ENCODE measurements around the gene TRAF7. TPM values are rescaled to one million over a fixed set of nuclear protein-coding genes. Genes with fewer than 3 reads are reported as not detected.

The TRAF7 gene
- total RNA-seq, 2 experiments from 2014 or later, result 19.9 to 24.0 TPM

DNA sequence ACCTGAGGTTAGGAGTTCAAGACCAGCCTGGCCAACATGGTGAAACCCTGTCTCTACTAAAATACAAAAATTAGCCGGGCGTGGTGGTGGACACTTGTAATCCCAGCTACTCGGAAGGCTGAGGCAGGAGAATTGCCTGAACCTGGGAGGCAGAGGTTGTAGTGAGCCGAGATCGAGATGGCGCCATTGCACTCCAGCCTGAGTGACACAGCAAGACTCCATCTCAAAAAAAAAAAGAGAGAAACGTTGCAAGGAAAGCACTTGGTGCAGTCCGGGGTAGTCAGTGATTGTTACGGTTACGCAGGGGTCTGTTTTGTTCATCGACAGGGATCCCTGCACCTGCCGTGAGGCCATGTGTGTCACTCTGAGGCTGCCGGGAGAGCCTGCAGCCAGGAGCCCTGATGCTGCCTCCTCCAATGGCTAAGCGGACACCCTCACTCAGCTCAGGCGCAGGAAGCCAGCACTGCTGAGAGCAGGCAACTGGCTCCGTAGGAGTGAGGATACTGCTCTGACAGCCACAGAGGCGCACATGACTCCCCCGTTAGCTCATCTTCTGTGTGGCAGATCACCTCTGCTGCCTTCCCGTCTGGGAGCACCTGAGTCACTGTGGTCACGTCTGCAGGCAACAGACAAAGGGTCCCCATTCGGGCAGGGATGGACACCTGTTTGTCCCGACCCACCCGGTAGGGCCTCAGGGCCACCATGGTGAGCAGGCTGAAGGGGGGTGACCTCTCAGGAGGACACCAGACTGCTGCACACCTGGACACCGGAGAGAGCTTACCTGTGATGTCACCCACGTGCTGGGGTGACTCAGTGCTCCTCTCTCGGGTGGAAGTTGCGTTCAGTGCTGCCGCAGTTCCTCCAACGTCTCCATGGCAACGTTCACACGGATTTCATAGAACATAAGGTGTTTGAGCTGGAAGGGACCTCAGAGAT, 12.4 kb upstream of the TRAF7 start:
- Histone ChIP-seq H3K4me1 (ENCODE audit: insufficient read depth, low read length) (peaks cover 16% of the 10 kb centered on the region), H3K36me3 (ENCODE audit: insufficient read depth, low read length) (no peaks in the 10 kb centered on the region), H3K9me3 (ENCODE audit: control insufficient read depth in 1 of 2, insufficient read depth in 1 of 2, low read length in 2 of 2) (no peaks in the 10 kb centered on the region), H3K27ac (ENCODE audit: low read depth in 1 of 2, low read length in 2 of 2) (no peak overlapping the region), H3K4me3 (ENCODE audit: low read length) (no peak overlapping the region), H3K27me3 (ENCODE audit: control insufficient read depth in 1 of 2, insufficient read depth in 2 of 2, low read length in 2 of 2) (no peaks in the 10 kb centered on the region)
- DNase-seq (peak in 1 of 14 experiments; percentile 50), ATAC-seq (ENCODE audit: poor library complexity) (no peak)
- ChIA-PET CTCF (interaction anchor here (0.9 kb wide), 1 partner anchor 139 kb away, joined by 4 read pairs; no protein-coding TSS in a partner anchor), POLR2A (no interaction called here)
- TF ChIP-seq, protein P1, sequence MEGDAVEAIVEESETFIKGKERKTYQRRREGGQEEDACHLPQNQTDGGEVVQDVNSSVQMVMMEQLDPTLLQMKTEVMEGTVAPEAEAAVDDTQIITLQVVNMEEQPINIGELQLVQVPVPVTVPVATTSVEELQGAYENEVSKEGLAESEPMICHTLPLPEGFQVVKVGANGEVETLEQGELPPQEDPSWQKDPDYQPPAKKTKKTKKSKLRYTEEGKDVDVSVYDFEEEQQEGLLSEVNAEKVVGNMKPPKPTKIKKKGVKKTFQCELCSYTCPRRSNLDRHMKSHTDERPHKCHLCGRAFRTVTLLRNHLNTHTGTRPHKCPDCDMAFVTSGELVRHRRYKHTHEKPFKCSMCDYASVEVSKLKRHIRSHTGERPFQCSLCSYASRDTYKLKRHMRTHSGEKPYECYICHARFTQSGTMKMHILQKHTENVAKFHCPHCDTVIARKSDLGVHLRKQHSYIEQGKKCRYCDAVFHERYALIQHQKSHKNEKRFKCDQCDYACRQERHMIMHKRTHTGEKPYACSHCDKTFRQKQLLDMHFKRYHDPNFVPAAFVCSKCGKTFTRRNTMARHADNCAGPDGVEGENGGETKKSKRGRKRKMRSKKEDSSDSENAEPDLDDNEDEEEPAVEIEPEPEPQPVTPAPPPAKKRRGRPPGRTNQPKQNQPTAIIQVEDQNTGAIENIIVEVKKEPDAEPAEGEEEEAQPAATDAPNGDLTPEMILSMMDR (IDR thresholded peaks at IDR 0.05), result no peak
- no peaks in the 10 kb centered on the region for H3K4me1 Mint-ChIP-seq (ENCODE audit: low read depth)
- no peak overlapping the region for H3K4me3 Mint-ChIP-seq
- intact Hi-C loops (cut with DNase I, micrococcal nuclease), result loop anchor here in 1 of 2 experiments (10.0 kb wide), 1 partner anchor 368 kb away; the partner anchor contains the start of genes EME2, MRPS34 and NME3
- H3K27ac Mint-ChIP-seq, result no peak overlapping the region
- no peaks in the 10 kb centered on the region for H3K27me3 Mint-ChIP-seq
- no peaks in the 10 kb centered on the region for H3K9me3 Mint-ChIP-seq
- no peaks in the 10 kb centered on the region for H3K36me3 Mint-ChIP-seq (ENCODE audit: low read depth)

DNA sequence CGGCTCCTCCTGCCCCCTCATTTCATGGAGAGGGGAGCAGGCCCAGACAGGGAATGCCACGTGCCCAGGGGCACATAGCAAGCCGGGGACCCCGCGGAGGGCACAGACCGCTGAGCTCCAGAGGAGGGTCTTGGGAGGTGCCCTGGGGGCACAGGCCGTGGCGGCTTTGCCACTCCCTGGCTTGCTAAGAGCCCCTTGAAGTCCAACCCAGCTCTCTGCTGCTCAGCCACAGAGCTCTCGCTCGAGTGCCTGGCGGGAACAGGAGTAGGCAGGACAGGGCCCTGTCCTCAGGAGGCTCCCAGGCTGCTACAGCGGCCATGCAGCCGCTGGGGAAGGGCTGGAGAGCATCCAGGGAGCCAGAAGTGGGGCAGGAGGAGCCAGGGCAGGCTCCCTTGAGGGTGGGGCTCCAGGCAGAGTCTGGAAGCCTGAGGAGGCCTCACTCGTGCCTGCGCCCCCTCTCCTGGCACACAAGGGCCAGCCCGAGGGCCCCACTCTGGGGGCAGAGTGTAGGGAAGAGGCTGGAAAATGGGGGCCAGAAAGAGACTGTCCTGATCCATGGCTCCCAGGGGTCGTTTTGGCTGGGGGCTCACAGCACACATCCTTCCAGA, 11.6 kb upstream of the TRAF7 start:
- H3K9me3 ChIP-seq (ENCODE audit: control insufficient read depth in 1 of 2, insufficient read depth in 1 of 2, low read length in 2 of 2), result no peaks in the 10 kb centered on the region
- Mint-ChIP-seq H3K4me3 (no peak overlapping the region), H3K27ac (no peak overlapping the region), H3K27me3 (no peaks in the 10 kb centered on the region), H3K36me3 (ENCODE audit: low read depth) (no peaks in the 10 kb centered on the region), H3K4me1 (ENCODE audit: low read depth) (no peaks in the 10 kb centered on the region), H3K9me3 (no peaks in the 10 kb centered on the region)
- H3K27ac ChIP-seq (ENCODE audit: low read depth in 1 of 2, low read length in 2 of 2), result no peak overlapping the region
- TF ChIP-seq, protein P1 (IDR thresholded peaks at IDR 0.05), result no peak
- intact Hi-C loops (cut with DNase I, micrococcal nuclease), result loop anchor here in 1 of 2 experiments (10.0 kb wide), 1 partner anchor 369 kb away; the partner anchor contains the start of genes EME2, MRPS34 and NME3
- ChIA-PET POLR2A (no interaction called here), CTCF (interaction anchor here (0.9 kb wide), 1 partner anchor 140 kb away, joined by 4 read pairs; no protein-coding TSS in a partner anchor)
- H3K36me3 ChIP-seq (ENCODE audit: insufficient read depth, low read length), result no peaks in the 10 kb centered on the region
- H3K4me1 ChIP-seq (ENCODE audit: insufficient read depth, low read length), result peaks cover 20% of the 10 kb centered on the region
- DNase-seq (no peak), ATAC-seq (ENCODE audit: poor library complexity) (no peak)
- no peaks in the 10 kb centered on the region for H3K27me3 ChIP-seq (ENCODE audit: control insufficient read depth in 1 of 2, insufficient read depth in 2 of 2, low read length in 2 of 2)
- no peak overlapping the region for H3K4me3 ChIP-seq (ENCODE audit: low read length)

DNA sequence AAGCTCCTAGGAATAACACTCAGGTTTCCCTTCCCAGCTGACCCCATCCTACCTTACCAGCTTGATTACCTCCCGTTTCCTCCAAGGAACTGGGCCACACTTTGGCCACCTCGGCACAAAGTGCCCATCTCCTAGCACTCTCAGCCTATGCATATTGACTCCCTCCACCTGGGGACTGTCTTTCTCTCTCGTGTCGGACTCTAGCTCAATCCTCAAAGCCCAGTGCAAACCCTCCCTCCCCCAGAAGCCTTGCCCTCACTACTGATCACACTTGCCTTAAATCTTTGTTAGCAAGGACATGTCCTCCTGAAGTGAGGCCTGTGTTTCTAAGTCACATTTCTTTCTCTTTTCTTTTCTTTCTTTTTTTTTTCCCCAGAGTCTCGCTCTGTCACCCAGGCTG, 9.7 kb upstream of the TRAF7 start:
- H3K4me1 ChIP-seq (ENCODE audit: insufficient read depth, low read length), result peaks cover 30% of the 10 kb centered on the region
- no peaks in the 10 kb centered on the region for H3K36me3 ChIP-seq (ENCODE audit: insufficient read depth, low read length)
- H3K4me3 ChIP-seq (ENCODE audit: low read length), result no peak overlapping the region
- ChIA-PET CTCF (no interaction called here), POLR2A (interaction anchor here (0.6 to 1.7 kb wide), 4 partner anchors 9 to 99 kb away, joined by 3 to 12 read pairs (median 4); partner anchors contain the start of genes NTHL1, TRAF7 and TSC2)
- no peak overlapping the region for H3K27ac ChIP-seq (ENCODE audit: low read depth in 1 of 2, low read length in 2 of 2)
- H3K27me3 Mint-ChIP-seq, result no peaks in the 10 kb centered on the region
- H3K9me3 ChIP-seq (ENCODE audit: control insufficient read depth in 1 of 2, insufficient read depth in 1 of 2, low read length in 2 of 2), result no peaks in the 10 kb centered on the region
- DNase-seq (no peak), ATAC-seq (ENCODE audit: poor library complexity) (no peak)
- H3K4me1 Mint-ChIP-seq (ENCODE audit: low read depth), result no peaks in the 10 kb centered on the region
- no peaks in the 10 kb centered on the region for H3K9me3 Mint-ChIP-seq
- no peak overlapping the region for H3K27ac Mint-ChIP-seq
- intact Hi-C loops (cut with DNase I, micrococcal nuclease), result loop anchor here in 1 of 2 experiments (10.0 kb wide), 1 partner anchor 371 kb away; the partner anchor contains the start of genes EME2, MRPS34 and NME3
- no peaks in the 10 kb centered on the region for H3K36me3 Mint-ChIP-seq (ENCODE audit: low read depth)
- TF ChIP-seq, protein P1 (IDR thresholded peaks at IDR 0.05), result no peak
- no peak overlapping the region for H3K4me3 Mint-ChIP-seq
- H3K27me3 ChIP-seq (ENCODE audit: control insufficient read depth in 1 of 2, insufficient read depth in 2 of 2, low read length in 2 of 2), result no peaks in the 10 kb centered on the region

Measured in CD4-positive, alpha-beta T cell (primary cell).